Right lobe of liver (tissue), 6 donors: Measurements from ENCODE around the gene PRKAR1A. TPM values are rescaled to one million over a fixed set of nuclear protein-coding genes. Genes with fewer than 3 reads are reported as not detected.

Experiments
- ATAC-seq, 4 donors: fragments of 200-7000 bp; cut with Tn5 transposase; one replicate each; pipeline ENCODE4 v1.9.1; 2020; ENCODE audit warnings: mild to moderate bottlenecking in 4 of 4, moderate library complexity in 4 of 4
- DNase-seq, 3 donors: peaks; one replicate each; pipeline ENCODE4 v3.0.0-alpha.2; 2020
- H3K27ac ChIP-seq, 3 donors: fragments of 200-600 bp; one replicate each; pipeline ENCODE4 v1.8.0; 2022
- H3K27me3 ChIP-seq, 2 donors: fragments of 200-600 bp; one replicate each; pipeline ENCODE4 v1.8.0; 2022
- H3K36me3 ChIP-seq, 4 donors: fragments of 200-600 bp; sonication (generic) in 1 of 4; one replicate each; pipeline versions ENCODE4 v1.5.1 to v1.8.0; 2017 to 2022; ENCODE audit warnings: control low read depth in 1 of 4
- H3K4me1 ChIP-seq, 4 donors: fragments of 200-600 bp; sonication (generic) in 1 of 4; one replicate each; pipeline versions ENCODE4 v1.5.1 to v1.8.0; 2017 to 2022; ENCODE audit warnings: control low read depth in 1 of 4
- H3K4me3 ChIP-seq, 3 donors: fragments of 200-600 bp; one replicate each; pipeline ENCODE4 v1.8.0; 2022
- H3K9me3 ChIP-seq, 4 donors: fragments of 200-600 bp; sonication (generic) in 1 of 4; one replicate each; pipeline versions ENCODE4 v1.5.1 to v1.8.0; 2017 to 2022; ENCODE audit warnings: control low read depth in 1 of 4
- CTCF ChIP-seq, 4 donors: fragments of 200-600 bp in 3 of 4; fragments of 450-650 bp in 1 of 4; IDR thresholded peaks; one replicate each; pipeline versions ENCODE4 v1.5.1 to v1.8.0; 2016 to 2022; ENCODE audit warnings: antibody characterized with exemption in 4 of 4, mild to moderate bottlenecking in 2 of 4
- POLR2A ChIP-seq: fragments of 450-650 bp; IDR thresholded peaks from one replicate; pipeline ENCODE4 v1.6.1; 2017; ENCODE audit warnings: antibody characterized with exemption, mild to moderate bottlenecking
- WGBS: methylation state at CpG from one replicate; pipeline ENCODE4 v1.1.6; 2018; ENCODE audit warnings: low coverage, low lambda C conversion rate; ENCODE audit not compliant: insufficient coverage; ENCODE audit errors: missing lambda C conversion rate; 5-methylcytosine and 5-hydroxymethylcytosine counted together
- intact Hi-C, 2 donors: fragments of 100-400 bp; cut with DNase I; formaldehyde crosslinking; loops; one replicate each; pipeline versions ENCODE4 v1.11.2 to v1.14.1; 2022
- total RNA-seq, 6 experiments: library from RNA; depleted of rRNA in 2 of 6; stranded (reverse); fragments of >200 nt in 2 of 6; fragmentation: NEBNext Ultra II Directional in 3 of 6; extraction: Animal tissue kit (Norgen Biotek cat#: 25700) in 3 of 6; gene quantifications; one replicate each; pipeline versions ENCODE4 v1.1.0 to v1.2.4, GENCODE V29; 2016 to 2023
- donor health status: DM: no; HTN: yes; CAD: no.
- donor health status: DM: no; HTN: no; CAD: no.
- donor health status: DM: no; HTN: no; CAD: no.
- donor health status: DM: no; HTN: yes; CAD: no.
- donor health status: DM: no; HTN: yes; CAD: no.

PRKAR1A gene
- total RNA-seq, 6 experiments from 2014 or later, result 109 to 172 (median 136) TPM

GRCh38 chr17:68498479-68499326 is 13.5 kb upstream of the PRKAR1A start:
- H3K9me3 ChIP-seq, result no peaks in the 10 kb centered on the region
- ATAC-seq, result peak; percentile 92 to 95 (median 94)
- peak; percentile 72 to 85 (median 75) for DNase-seq
- H3K4me1 ChIP-seq, result peaks cover 0 to 10% (median 0%) of the 10 kb centered on the region in 4 donors
- no peak for TF ChIP-seq CTCF (IDR thresholded peaks at IDR 0.05)
- no peak for TF ChIP-seq POLR2A
- intact Hi-C loops, result no loop called here
- no peaks in the 10 kb centered on the region for H3K36me3 ChIP-seq
- H3K4me3 ChIP-seq, result no peak overlapping the region
- H3K27me3 ChIP-seq, result no peaks in the 10 kb centered on the region
- H3K27ac ChIP-seq, result peak overlapping the region; percentile 5 to 55 (median 37)
- whole genome bisulfite sequencing, result 22% methylated on average over 7 of the region's 7 CpGs

- Histone ChIP-seq H3K4me3 (no peak overlapping the region), H3K27ac (no peak overlapping the region), H3K4me1 (peaks cover 0 to 10% (median 0%) of the 10 kb centered on the region in 4 donors), H3K27me3 (no peaks in the 10 kb centered on the region), H3K9me3 (no peaks in the 10 kb centered on the region), H3K36me3 (no peaks in the 10 kb centered on the region)
- ATAC-seq (no peak), DNase-seq (no peak)
- intact Hi-C loops, result no loop called here
- 90% methylated on average over 5 of the region's 5 CpGs for WGBS
- TF ChIP-seq CTCF (IDR thresholded peaks at IDR 0.05), result no peak
- no peak for TF ChIP-seq POLR2A
Measured at GRCh38 chr17:68499587-68499986, 12.6 kb upstream of the PRKAR1A start.

GRCh38 chr17:68501074-68501473 is 11.2 kb upstream of the PRKAR1A start:
- Histone ChIP-seq H3K27me3 (no peaks in the 10 kb centered on the region), H3K4me3 (no peak overlapping the region), H3K4me1 (peaks cover 0 to 10% (median 0%) of the 10 kb centered on the region in 4 donors), H3K9me3 (no peaks in the 10 kb centered on the region), H3K36me3 (no peaks in the 10 kb centered on the region), H3K27ac (no peak overlapping the region)
- TF ChIP-seq POLR2A, result no peak
- TF ChIP-seq CTCF (IDR thresholded peaks at IDR 0.05), result no peak
- WGBS, result 71% methylated on average over 3 of the region's 3 CpGs
- DNase-seq (no peak), ATAC-seq (no peak)
- intact Hi-C loops, result no loop called here

GRCh38 chr17:68505951-68506350 is 6.3 kb upstream of the PRKAR1A start:
- H3K4me1 ChIP-seq, result no peaks in the 10 kb centered on the region
- TF ChIP-seq POLR2A (no peak), CTCF (IDR thresholded peaks at IDR 0.05) (no peak)
- no peak for DNase-seq
- no peaks in the 10 kb centered on the region for H3K36me3 ChIP-seq
- intact Hi-C loops, result no loop called here
- H3K27ac ChIP-seq, result no peak overlapping the region
- H3K4me3 ChIP-seq, result no peak overlapping the region
- no peaks in the 10 kb centered on the region for H3K9me3 ChIP-seq
- no peak for ATAC-seq
- 89% methylated on average over 1 of the region's 1 CpG for WGBS
- no peaks in the 10 kb centered on the region for H3K27me3 ChIP-seq
